ENCODE measurements around the gene C7orf25. TPM values are rescaled to one million over a fixed set of nuclear protein-coding genes. Genes with fewer than 3 reads are reported as not detected.
"Not testable (repeated sequence)": the region's sequence is repeated elsewhere in the genome, so short reads cannot be mapped to it uniquely, and the experiment has no call there.

Gene C7orf25
- total RNA-seq, 1 experiment from 2014 or later, result 9.0 TPM

GRCh38 chr7:42902331-42902730 is 9.5 kb downstream of the C7orf25 start:
- DNase-seq (ENCODE audit: low read depth, low spot score), result no peak
- in situ Hi-C loops (cut with HindIII; ENCODE audit: low pct_unique_long_range_greater_than_20kb, low sequenced_read_pairs), result no loop called here

DNA sequence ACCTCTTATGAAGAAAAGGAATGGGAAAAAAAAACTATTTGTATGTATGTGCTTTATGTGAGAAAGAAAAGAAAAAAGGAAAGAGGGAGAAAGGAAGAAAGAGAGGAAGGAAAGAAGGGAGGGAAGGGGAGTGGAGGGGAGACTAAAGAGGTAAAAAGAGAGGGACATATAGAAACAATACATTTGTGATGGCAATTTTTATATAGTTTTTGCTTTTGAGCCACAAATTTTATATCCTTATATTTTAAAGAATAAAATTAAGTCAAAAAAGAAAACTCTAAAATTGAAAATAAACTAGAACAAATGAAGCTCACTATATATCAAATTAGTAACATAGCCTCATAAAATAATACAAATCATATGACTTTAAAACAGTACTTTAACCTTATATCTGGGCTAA is 11.0 kb downstream of the C7orf25 start:
- no peak for DNase-seq (ENCODE audit: low read depth, low spot score)
- in situ Hi-C loops (cut with HindIII; ENCODE audit: low pct_unique_long_range_greater_than_20kb, low sequenced_read_pairs), result no loop called here

GRCh38 chr7:42893346-42894240 is 18.3 kb downstream of the C7orf25 start:
- in situ Hi-C loops (cut with HindIII; ENCODE audit: low pct_unique_long_range_greater_than_20kb, low sequenced_read_pairs), result no loop called here
- DNase-seq (ENCODE audit: low read depth, low spot score), result no peak

GRCh38 chr7:42886893-42887505 is 24.9 kb downstream of the C7orf25 start:
- in situ Hi-C loops (cut with HindIII; ENCODE audit: low pct_unique_long_range_greater_than_20kb, low sequenced_read_pairs), result no loop called here
- no peak for DNase-seq (ENCODE audit: low read depth, low spot score)

DNA sequence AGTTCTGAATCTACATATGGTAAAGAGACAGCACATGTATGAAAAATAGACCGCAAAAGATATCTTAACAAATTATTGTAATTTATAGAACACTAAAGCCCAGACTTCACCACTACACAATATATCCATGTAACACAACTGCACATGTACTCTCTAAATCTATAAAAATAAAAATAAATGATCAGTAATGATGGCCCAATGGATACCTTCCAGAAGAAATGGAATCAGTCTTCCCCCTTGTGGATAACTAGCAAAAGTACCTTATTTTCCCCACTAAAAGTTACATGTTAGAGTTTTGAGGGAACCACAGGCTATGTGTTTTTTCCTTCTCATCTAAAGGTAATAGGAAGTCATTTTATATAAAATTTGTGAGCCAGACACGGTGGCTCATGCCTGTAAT is 25.7 kb downstream of the C7orf25 start:
- in situ Hi-C loops (cut with HindIII; ENCODE audit: low pct_unique_long_range_greater_than_20kb, low sequenced_read_pairs), result no loop called here
- DNase-seq (ENCODE audit: low read depth, low spot score), result peak; percentile 52

DNA sequence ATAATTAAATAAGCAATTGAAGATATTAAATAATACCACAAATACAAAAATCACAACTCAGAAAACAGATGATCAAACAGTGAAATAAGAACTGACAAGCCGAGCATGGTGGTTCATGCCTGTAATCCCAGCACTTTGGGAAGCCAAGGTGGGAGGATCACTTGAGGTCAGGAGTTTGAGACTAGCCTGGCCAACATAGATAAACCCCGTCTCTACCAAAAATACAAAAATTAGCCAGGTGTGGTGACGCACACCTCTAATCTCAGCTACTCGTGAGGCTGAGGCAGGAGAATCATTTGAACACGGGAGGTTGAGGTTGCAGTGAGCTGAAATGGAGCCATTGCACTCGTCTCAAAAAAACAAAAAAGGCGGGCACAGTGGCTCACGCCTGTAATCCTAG is 26.7 kb downstream of the C7orf25 start:
- in situ Hi-C loops (cut with HindIII; ENCODE audit: low pct_unique_long_range_greater_than_20kb, low sequenced_read_pairs); DNase-seq (ENCODE audit: low read depth, low spot score): not testable (repeated sequence)

DNA sequence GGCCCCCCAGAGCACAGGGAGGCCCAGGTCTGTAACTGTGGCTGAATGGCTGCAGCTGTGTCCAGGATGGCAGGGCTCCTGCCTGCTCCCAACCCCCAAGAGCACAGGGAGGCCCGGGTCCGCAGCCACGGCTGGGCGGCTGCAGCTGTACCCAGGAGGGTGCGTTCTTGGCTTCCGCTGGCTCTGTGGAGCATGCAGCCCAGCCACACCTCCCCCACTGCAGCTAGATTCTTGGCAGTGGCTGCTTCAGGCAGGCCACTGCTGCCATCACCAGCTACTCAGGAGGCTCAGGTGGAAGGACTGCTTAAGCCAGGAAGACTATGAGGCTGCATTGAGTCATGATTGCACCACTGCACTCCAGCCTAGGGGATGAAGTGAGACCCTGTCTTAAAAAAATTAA is 27.9 kb downstream of the C7orf25 start:
- in situ Hi-C loops (cut with HindIII; ENCODE audit: low pct_unique_long_range_greater_than_20kb, low sequenced_read_pairs), result no loop called here

DNA sequence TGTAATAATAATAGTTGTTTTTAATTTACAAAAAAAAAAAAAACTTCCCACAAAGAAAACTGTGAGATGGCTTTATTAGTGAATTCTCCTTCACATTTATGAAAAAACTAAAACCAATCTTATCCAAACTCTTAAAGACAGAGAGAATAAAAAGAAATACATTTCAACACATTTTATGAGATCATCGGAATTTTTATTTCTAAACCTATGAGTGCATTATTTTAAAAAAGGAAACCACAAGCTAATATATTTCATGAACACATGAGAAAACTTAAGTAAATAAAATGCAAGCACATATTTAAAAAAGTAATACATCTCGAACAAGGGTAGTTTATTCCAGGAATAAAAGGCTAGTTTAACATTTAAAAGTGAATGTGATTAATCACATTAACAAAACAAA is 31.5 kb downstream of the C7orf25 start:
- in situ Hi-C loops (cut with HindIII; ENCODE audit: low pct_unique_long_range_greater_than_20kb, low sequenced_read_pairs), result no loop called here
- no peak for DNase-seq (ENCODE audit: low read depth, low spot score)

More for the DNA sequence above, 27.9 kb downstream of the C7orf25 start:
- no peak for DNase-seq (ENCODE audit: low read depth, low spot score)

GRCh38 chr7:42878303-42878702 is 33.6 kb downstream of the C7orf25 start:
- in situ Hi-C loops (cut with HindIII; ENCODE audit: low pct_unique_long_range_greater_than_20kb, low sequenced_read_pairs), result no loop called here

GRCh38 chr7:42877862-42878261 is 34.0 kb downstream of the C7orf25 start:
- DNase-seq (ENCODE audit: low read depth, low spot score), result no peak
- in situ Hi-C loops (cut with HindIII; ENCODE audit: low pct_unique_long_range_greater_than_20kb, low sequenced_read_pairs), result no loop called here

More at GRCh38 chr7:42878303-42878702, 33.6 kb downstream of the C7orf25 start:
- DNase-seq (ENCODE audit: low read depth, low spot score), result no peak

GRCh38 chr7:42876182-42877068 is 35.4 kb downstream of the C7orf25 start:
- in situ Hi-C loops (cut with HindIII; ENCODE audit: low pct_unique_long_range_greater_than_20kb, low sequenced_read_pairs), result no loop called here

DNA sequence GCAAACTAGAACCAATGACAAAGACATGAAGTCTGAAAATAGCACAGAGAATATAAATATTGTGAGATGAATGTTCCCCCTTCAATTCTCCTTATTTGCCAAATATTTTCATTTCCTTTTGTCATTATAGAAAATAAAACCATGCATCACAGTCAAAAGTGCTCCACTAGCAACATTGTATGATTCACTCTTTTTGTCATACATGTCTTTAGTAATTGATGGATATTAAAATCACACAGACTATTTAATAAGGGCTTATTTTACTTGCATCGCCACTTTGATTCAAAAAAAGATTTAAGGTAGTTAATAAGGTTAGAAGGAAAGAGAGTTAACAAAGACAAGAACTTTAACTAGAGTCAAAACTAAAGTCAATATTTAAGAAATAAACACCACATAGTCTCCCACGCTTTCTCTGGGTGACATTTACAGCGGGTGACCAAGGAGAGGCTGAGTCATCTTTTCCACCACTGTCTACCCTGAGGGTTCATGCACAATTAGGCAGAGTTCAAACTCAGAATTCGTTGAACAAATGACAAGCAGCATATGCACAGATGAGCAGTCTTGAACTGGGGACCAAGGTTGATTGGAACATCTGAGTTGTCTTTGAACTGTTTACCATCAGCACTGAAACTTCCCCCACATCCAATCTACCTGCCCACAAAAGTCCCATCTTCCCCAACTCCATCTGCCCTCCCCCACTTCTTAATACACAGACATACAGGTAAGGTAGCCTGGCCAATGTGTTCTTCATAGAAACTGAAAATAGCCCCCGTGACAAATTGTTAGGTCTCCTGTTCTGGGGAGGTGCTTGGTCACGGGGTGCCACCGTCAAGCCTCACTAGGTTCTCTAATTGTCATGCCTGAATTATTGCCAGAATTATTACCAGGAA is 42.5 kb downstream of the C7orf25 start:
- no peak for DNase-seq (ENCODE audit: low read depth, low spot score)
- in situ Hi-C loops (cut with HindIII; ENCODE audit: low pct_unique_long_range_greater_than_20kb, low sequenced_read_pairs), result no loop called here

More at GRCh38 chr7:42876182-42877068, 35.4 kb downstream of the C7orf25 start:
- peak; percentile 87 for DNase-seq (ENCODE audit: low read depth, low spot score)

DNA sequence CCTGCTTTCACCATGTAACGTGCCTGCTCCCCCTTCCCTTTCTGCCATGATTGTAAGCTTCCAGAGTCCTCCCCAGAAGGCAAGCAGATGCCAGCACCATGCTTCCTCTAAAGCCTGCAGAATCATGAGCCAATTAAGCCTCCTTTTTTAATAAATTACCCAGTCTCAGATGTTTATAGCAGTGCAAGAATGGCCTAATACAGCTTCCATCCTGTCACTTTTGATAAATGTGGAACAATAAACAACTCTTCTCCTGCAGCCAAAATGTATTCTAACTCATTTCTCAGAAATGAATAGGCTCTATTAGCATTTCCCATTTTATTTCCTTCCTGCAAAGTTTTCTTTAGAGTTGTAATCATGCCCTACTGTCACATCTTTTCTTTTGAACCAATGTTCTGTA is 43.4 kb downstream of the C7orf25 start:
- no peak for DNase-seq (ENCODE audit: low read depth, low spot score)
- in situ Hi-C loops (cut with HindIII; ENCODE audit: low pct_unique_long_range_greater_than_20kb, low sequenced_read_pairs), result no loop called here

Other genes starting within 250 kb of the C7orf25 start
- gene PSMA2, start 20.1 kb upstream of the C7orf25 start, total RNA-seq (2014; rRNA removed; shearing (Covaris generic)), result 155 and 176 TPM in 2 replicates
- 99.9 and 117 TPM in 2 replicates for gene MRPL32, start 20.3 kb upstream of the C7orf25 start, total RNA-seq (2014; rRNA removed; shearing (Covaris generic))
- under 0.01 TPM in 1 of 2 replicates, not detected in the other for gene HECW1, start 200.6 kb upstream of the C7orf25 start, total RNA-seq (2014; rRNA removed; shearing (Covaris generic))

Data from SK-MEL-5 (cell line).